PC-9 (cell line): ENCODE results near the gene TMC2.

Experiments used
- CTCF ChIP-seq: fragments of 200-600 bp; sonication (generic); conservative IDR thresholded peaks from 2 replicates; pipeline ENCODE4 v1.6.1; 2017; ENCODE audit warnings: mixed run types, antibody characterized with exemption, mild to moderate bottlenecking, moderate library complexity
- EZH2 ChIP-seq: fragments of 200-600 bp; sonication (generic); IDR thresholded peaks from 2 replicates; pipeline ENCODE4 v1.8.0; 2017; ENCODE audit warnings: antibody characterized with exemption, low read depth

- TF ChIP-seq CTCF (no peak), EZH2 (no peak)
Observed at GRCh38 chr20:2655331-2656116, 119.2 kb downstream of the TMC2 start.
